HepG2 (cell line): ENCODE results near the gene MLXIPL. TPM values are rescaled to one million over a fixed set of nuclear protein-coding genes. Genes with fewer than 3 reads are reported as not detected.

Source experiments
- BRCA1 ChIP-seq: sonication (generic); formaldehyde crosslinking; IDR thresholded peaks from 2 replicates; pipeline ENCODE4 v1.4.0; 2020; ENCODE audit warnings: missing genetic modification reagents
- DBP ChIP-seq: sonication (generic); formaldehyde crosslinking; IDR thresholded peaks from 2 replicates; pipeline ENCODE4 v1.4.0; 2020; ENCODE audit warnings: missing genetic modification reagents; ENCODE audit errors: not compliant biosample characterization
- ETV5 ChIP-seq: IDR thresholded peaks from 2 replicates; pipeline ENCODE4 v1.6.1; 2018; ENCODE audit warnings: missing biosample characterization, missing genetic modification reagents, inconsistent platforms, borderline replicate concordance
- HDAC2 ChIP-seq: sonication (generic); formaldehyde crosslinking; IDR thresholded peaks from 2 replicates; pipeline ENCODE4 v1.4.0; 2020; ENCODE audit warnings: missing genetic modification reagents
- JDP2 ChIP-seq: sonication (generic); formaldehyde crosslinking; IDR thresholded peaks from 2 replicates; pipeline ENCODE4 v1.8.1; 2022; ENCODE audit warnings: missing genetic modification reagents, borderline replicate concordance
- MTF2 ChIP-seq: sonication (generic); formaldehyde crosslinking; IDR thresholded peaks from 2 replicates; pipeline ENCODE4 v1.5.0; 2020; ENCODE audit warnings: missing genetic modification reagents, borderline replicate concordance
- NKX3-1 ChIP-seq: sonication (generic); formaldehyde crosslinking; IDR thresholded peaks from 2 replicates; pipeline ENCODE4 v1.5.0; 2020; ENCODE audit warnings: missing genetic modification reagents
- PBX2 ChIP-seq: IDR thresholded peaks from 2 replicates; pipeline ENCODE4 v1.6.1; 2016; ENCODE audit warnings: control low read depth
- PHF20 ChIP-seq: sonication (generic); formaldehyde crosslinking; IDR thresholded peaks from 2 replicates; pipeline ENCODE4 v1.5.0; 2020; ENCODE audit warnings: mild to moderate bottlenecking, missing genetic modification reagents
- SMC3 ChIP-seq: IDR thresholded peaks from 2 replicates; pipeline ENCODE4 v1.6.1; 2011; ENCODE audit warnings: low read length, improper control_type of control experiment
- STAT5B ChIP-seq: sonication (generic); formaldehyde crosslinking; IDR thresholded peaks from 2 replicates; pipeline ENCODE4 v1.4.0; 2020; ENCODE audit warnings: missing genetic modification reagents
- TFAP4 ChIP-seq: sonication (generic); IDR thresholded peaks from 2 replicates; pipeline ENCODE4 v1.6.1; 2016; ENCODE audit warnings: low read depth, borderline replicate concordance
- ZBTB33 ChIP-seq: sonication (generic); formaldehyde crosslinking; IDR thresholded peaks from 2 replicates; pipeline ENCODE4 v1.4.0; 2020; ENCODE audit warnings: missing genetic modification reagents
- ZFX ChIP-seq: sonication (generic); formaldehyde crosslinking; IDR thresholded peaks from 2 replicates; pipeline ENCODE4 v1.4.0; 2020; ENCODE audit warnings: mild to moderate bottlenecking, low read depth, missing genetic modification reagents, moderate library complexity
- ZNF274 ChIP-seq: sonication (generic); formaldehyde crosslinking; IDR thresholded peaks from 2 replicates; pipeline ENCODE4 v1.5.1; 2020; ENCODE audit warnings: mild to moderate bottlenecking, missing genetic modification reagents
- ZNF503 ChIP-seq: sonication (generic); formaldehyde crosslinking; IDR thresholded peaks from 2 replicates; pipeline ENCODE4 v1.4.0; 2020; ENCODE audit warnings: missing genetic modification reagents
- ZNF572 ChIP-seq: sonication (generic); formaldehyde crosslinking; IDR thresholded peaks from 2 replicates; pipeline ENCODE4 v1.5.1; 2020; ENCODE audit warnings: mild to moderate bottlenecking, missing genetic modification reagents
- ZNF670 ChIP-seq: sonication (generic); formaldehyde crosslinking; IDR thresholded peaks from 2 replicates; pipeline ENCODE4 v1.8.0; 2022; ENCODE audit warnings: mild to moderate bottlenecking, missing genetic modification reagents, borderline replicate concordance
- ZNF746 ChIP-seq: sonication (generic); formaldehyde crosslinking; IDR thresholded peaks from 2 replicates; pipeline ENCODE4 v1.8.0; 2022; ENCODE audit warnings: mild to moderate bottlenecking, missing genetic modification reagents
- polyA plus RNA-seq, 8 experiments: library from polyadenylated mRNA; depleted of rRNA in 3 of 8; stranded (reverse) in 7 of 8; unstranded in 1 of 8; fragments of >200 nt; fragmentation: Illumina TruSeq in 4 of 8; extraction: Trizol in 4 of 8; gene quantifications; 2 replicates each; pipeline versions ENCODE4 v1.2.1 to v1.2.3, GENCODE V29; 2011 to 2016; ENCODE audit warnings: low read depth in 4 of 8, missing spikeins in 1 of 8, mixed read lengths in 1 of 8; ENCODE audit not compliant: insufficient read depth in 1 of 8
- total RNA-seq, 5 experiments: library from RNA; depleted of rRNA; stranded (reverse); fragments of >200 nt; fragmentation: Illumina TruSeq; extraction: Trizol; gene quantifications; 2 replicates each; pipeline ENCODE4 v1.2.3, GENCODE V29; 2016; ENCODE audit warnings: low read depth in 1 of 5

The MLXIPL gene
- total and polyA plus RNA-seq, 2 of the 13 experiments (the other 11 are each of a cell fraction or from before 2014, with no cell fraction given): 51.6 to 60.1 TPM

GRCh38 chr7:73557397-73558257 lies 66.7 kb downstream of the MLXIPL start, which contains the start of gene BCL7B (continued):
- TF ChIP-seq ZNF503 (CRISPR knock-in tag): peak; percentile 79; the same call in 1 of the 2 replicates
- TF ChIP-seq HDAC2: peak; percentile 82
- TF ChIP-seq ZBTB33: peak; percentile 7; the same call in 1 of the 2 replicates
- 0 out of 2 replicates have a peak, but pooled peaks have one; percentile 34 for TF ChIP-seq MTF2 (CRISPR knock-in tag)
- peak; percentile 30; the same call in 1 of the 2 replicates for TF ChIP-seq STAT5B (CRISPR knock-in tag)
- TF ChIP-seq TFAP4: peak; percentile 5; the same call in 1 of the 2 replicates
- 0 out of 2 replicates have a peak, but pooled peaks have one; percentile 33 for TF ChIP-seq ZNF572
- peak; percentile 64; the same call in 1 of the 2 replicates for TF ChIP-seq ZNF746 (CRISPR knock-in tag)
- TF ChIP-seq ETV5: peak; percentile 63
- TF ChIP-seq ZNF274 (CRISPR knock-in tag): peak; percentile 97
- peak; percentile 99 for TF ChIP-seq NKX3-1 (CRISPR knock-in tag)
- no peak for TF ChIP-seq PBX2 (CRISPR knock-in tag)
- peak; percentile 91; the same call in 1 of the 2 replicates for TF ChIP-seq ZNF670 (CRISPR knock-in tag)
- peak; percentile 55 for TF ChIP-seq ZFX (CRISPR knock-in tag)
- TF ChIP-seq SMC3: no peak
- TF ChIP-seq DBP (CRISPR knock-in tag): peak; percentile 89
- peak; percentile 83 for TF ChIP-seq BRCA1
- peak; percentile 47; the same call in 1 of the 2 replicates for TF ChIP-seq JDP2 (CRISPR knock-in tag)
- TF ChIP-seq PHF20 (CRISPR knock-in tag): 0 out of 2 replicates have a peak, but pooled peaks have one; percentile 13
